ENCODE data around the gene WDR47. TPM values are rescaled to one million over a fixed set of nuclear protein-coding genes. Genes with fewer than 3 reads are reported as not detected.

Gene WDR47
- total and polyA plus RNA-seq, 4 donors: 5.6 to 24.1 (median 15.3) TPM

DNA sequence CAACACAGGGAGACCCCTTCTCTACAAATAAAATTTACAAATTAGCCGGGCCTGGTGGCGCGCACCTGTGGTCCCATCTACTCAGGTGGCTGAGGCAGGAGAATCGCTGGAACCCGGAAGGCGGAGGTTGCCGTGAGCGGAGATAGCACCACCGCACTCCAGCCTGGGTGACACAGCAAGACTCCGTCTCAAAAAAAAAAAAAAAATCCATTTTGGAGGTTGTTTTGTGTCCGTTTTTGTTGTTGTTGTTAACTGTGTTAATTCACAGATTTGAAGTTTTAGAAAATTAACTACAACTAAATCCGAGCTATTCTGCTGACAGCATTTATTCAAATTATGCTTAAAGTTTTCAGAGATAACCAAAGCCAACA lies 79.2 kb downstream of the WDR47 start:
- Histone ChIP-seq H3K9me3 (ENCODE audit: control insufficient read depth, low read length) (no peaks in the 10 kb centered on the region), H3K27ac (ENCODE audit: low read depth in 1 of 2, low read length in 2 of 2) (peak overlapping the region; percentile 91 to 98), H3K4me3 (ENCODE audit: low read length in 2 of 2) (peak overlapping the region; percentile 66 to 86), H3K36me3 (ENCODE audit: control insufficient read depth in 1 of 2, insufficient read depth in 2 of 2, low read length in 1 of 2) (peaks cover 0 to 2% of the 10 kb centered on the region in 2 donors), H3K4me1 (ENCODE audit: control insufficient read depth in 1 of 2, insufficient read depth in 2 of 2, low read length in 2 of 2) (peaks cover 0 to 7% of the 10 kb centered on the region in 2 donors), H3K27me3 (ENCODE audit: control insufficient read depth in 1 of 2, insufficient read depth in 2 of 2, low read length in 1 of 2) (no peaks in the 10 kb centered on the region)
- ATAC-seq (ENCODE audit: low FRiP score): no peak
- intact Hi-C loops (cut with DNase I): loop anchor here in 1 of 2 donors (10.0 kb wide), 1 partner anchor 152 kb away; the partner anchor contains the start of gene ELAPOR1
- peak in 1 of 2 donors; percentile 57 for DNase-seq
- 16 to 21% methylated on average over 12 of the region's 12 CpGs for WGBS, 2 donors

- intact Hi-C loops (cut with DNase I): loop anchor here in 1 of 2 donors (10.0 kb wide), 1 partner anchor 153 kb away; the partner anchor contains the start of gene ELAPOR1
- peak overlapping the region; percentile 66 to 86 for H3K4me3 ChIP-seq (ENCODE audit: low read length in 2 of 2)
- WGBS, 2 donors: 84 to 88% methylated on average over 15 of the region's 15 CpGs
- no peaks in the 10 kb centered on the region for H3K27me3 ChIP-seq (ENCODE audit: control insufficient read depth in 1 of 2, insufficient read depth in 2 of 2, low read length in 1 of 2)
- peaks cover 0 to 7% of the 10 kb centered on the region in 2 donors for H3K4me1 ChIP-seq (ENCODE audit: control insufficient read depth in 1 of 2, insufficient read depth in 2 of 2, low read length in 2 of 2)
- peaks cover 0 to 2% of the 10 kb centered on the region in 2 donors for H3K36me3 ChIP-seq (ENCODE audit: control insufficient read depth in 1 of 2, insufficient read depth in 2 of 2, low read length in 1 of 2)
- ATAC-seq (ENCODE audit: low FRiP score) (no peak), DNase-seq (no peak)
- no peaks in the 10 kb centered on the region for H3K9me3 ChIP-seq (ENCODE audit: control insufficient read depth, low read length)
- no peak overlapping the region for H3K27ac ChIP-seq (ENCODE audit: low read depth in 1 of 2, low read length in 2 of 2)
Observed at GRCh38 chr1:108961752-108962486, 80.0 kb downstream of the WDR47 start.

DNA sequence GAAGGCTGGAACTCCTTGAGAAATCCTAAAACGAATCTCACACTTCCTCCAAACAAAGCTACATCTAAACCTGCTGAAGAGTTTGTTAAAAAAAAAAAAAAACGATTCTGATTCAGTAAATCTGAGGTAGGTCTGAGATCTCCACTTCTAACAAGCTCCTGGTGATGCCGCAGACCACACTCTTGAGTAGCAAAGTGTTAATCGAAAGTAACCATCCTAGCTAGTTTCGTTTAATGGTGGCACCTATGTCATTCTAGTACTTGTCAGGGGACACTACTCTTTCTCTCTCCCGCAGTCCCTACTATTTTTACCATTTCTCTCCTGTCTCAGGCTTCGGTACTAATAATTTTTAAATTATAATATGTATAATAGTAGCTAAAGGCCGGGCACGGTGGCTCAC lies 80.7 kb downstream of the WDR47 start:
- WGBS, 2 donors: 89 to 92% methylated on average over 9 of the region's 9 CpGs
- ATAC-seq (ENCODE audit: low FRiP score) (no peak), DNase-seq (no peak)
- H3K4me1 ChIP-seq (ENCODE audit: control insufficient read depth in 1 of 2, insufficient read depth in 2 of 2, low read length in 2 of 2): peaks cover 0 to 7% of the 10 kb centered on the region in 2 donors
- H3K27me3 ChIP-seq (ENCODE audit: control insufficient read depth in 1 of 2, insufficient read depth in 2 of 2, low read length in 1 of 2): no peaks in the 10 kb centered on the region
- intact Hi-C loops (cut with DNase I): loop anchor here in 1 of 2 donors (10.0 kb wide), 1 partner anchor 154 kb away; the partner anchor contains the start of gene ELAPOR1
- H3K9me3 ChIP-seq (ENCODE audit: control insufficient read depth, low read length): no peaks in the 10 kb centered on the region
- no peak overlapping the region for H3K27ac ChIP-seq (ENCODE audit: low read depth in 1 of 2, low read length in 2 of 2)
- peaks cover 0 to 2% of the 10 kb centered on the region in 2 donors for H3K36me3 ChIP-seq (ENCODE audit: control insufficient read depth in 1 of 2, insufficient read depth in 2 of 2, low read length in 1 of 2)
- H3K4me3 ChIP-seq (ENCODE audit: low read length in 2 of 2): no peak overlapping the region

DNA sequence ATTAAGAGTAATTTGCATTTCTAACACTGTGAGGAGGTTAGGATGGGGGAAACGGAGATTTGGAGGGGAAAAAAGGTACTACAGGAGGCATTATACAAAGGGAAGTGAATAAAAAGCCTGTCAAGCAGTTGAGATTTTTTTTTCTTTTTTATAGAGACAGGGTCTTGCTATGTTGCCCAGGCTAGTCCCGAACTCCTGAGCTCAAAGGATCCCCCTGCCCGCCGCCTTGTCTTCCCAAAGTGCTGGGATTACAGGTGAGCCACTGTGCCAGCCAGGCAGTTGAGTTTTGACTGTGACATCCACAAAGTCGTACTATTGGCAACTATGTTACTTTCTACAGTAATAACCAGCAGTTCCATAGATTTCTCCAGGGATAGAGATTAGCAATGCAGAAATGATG lies 81.2 kb downstream of the WDR47 start:
- no peaks in the 10 kb centered on the region for H3K9me3 ChIP-seq (ENCODE audit: control insufficient read depth, low read length)
- 93 to 95% methylated on average over 5 of the region's 5 CpGs for WGBS, 2 donors

DNA sequence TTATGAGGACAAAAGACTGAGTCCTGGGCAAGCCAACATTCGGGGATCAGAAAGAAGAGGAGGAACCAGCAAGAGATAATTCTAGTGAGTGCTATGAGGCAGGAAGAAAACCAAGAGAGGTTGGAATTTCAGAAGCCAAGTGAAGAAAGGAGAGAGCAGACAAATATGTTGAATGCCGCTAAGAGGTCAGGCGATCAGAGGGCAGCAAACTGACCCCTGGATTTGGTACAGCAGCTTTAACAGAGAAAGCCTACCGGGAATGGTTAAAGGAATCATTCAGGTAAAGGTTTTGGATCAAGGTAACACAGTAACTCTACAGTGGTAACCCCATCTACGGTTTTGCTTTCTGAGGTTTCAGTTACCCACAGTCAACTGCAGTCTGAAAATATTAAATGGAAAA lies 84.0 kb downstream of the WDR47 start:
- WGBS, 2 donors: 93 to 97% methylated on average over 5 of the region's 5 CpGs
- Histone ChIP-seq H3K36me3 (ENCODE audit: control insufficient read depth in 1 of 2, insufficient read depth in 2 of 2, low read length in 1 of 2) (peaks cover 0 to 2% of the 10 kb centered on the region in 2 donors), H3K27me3 (ENCODE audit: control insufficient read depth in 1 of 2, insufficient read depth in 2 of 2, low read length in 1 of 2) (no peaks in the 10 kb centered on the region), H3K4me1 (ENCODE audit: control insufficient read depth in 1 of 2, insufficient read depth in 2 of 2, low read length in 2 of 2) (peaks cover 5% of the 10 kb centered on the region in 2 donors), H3K27ac (ENCODE audit: low read depth in 1 of 2, low read length in 2 of 2) (no peak overlapping the region), H3K4me3 (ENCODE audit: low read length in 2 of 2) (no peak overlapping the region), H3K9me3 (ENCODE audit: control insufficient read depth, low read length) (no peaks in the 10 kb centered on the region)
- intact Hi-C loops (cut with DNase I): no loop called here
- ATAC-seq (ENCODE audit: low FRiP score) (no peak), DNase-seq (no peak)

More for the DNA sequence above, 81.2 kb downstream of the WDR47 start:
- DNase-seq (no peak), ATAC-seq (ENCODE audit: low FRiP score) (no peak)
- Histone ChIP-seq H3K27me3 (ENCODE audit: control insufficient read depth in 1 of 2, insufficient read depth in 2 of 2, low read length in 1 of 2) (no peaks in the 10 kb centered on the region), H3K36me3 (ENCODE audit: control insufficient read depth in 1 of 2, insufficient read depth in 2 of 2, low read length in 1 of 2) (peaks cover 0 to 2% of the 10 kb centered on the region in 2 donors), H3K27ac (ENCODE audit: low read depth in 1 of 2, low read length in 2 of 2) (no peak overlapping the region), H3K4me3 (ENCODE audit: low read length in 2 of 2) (no peak overlapping the region), H3K4me1 (ENCODE audit: control insufficient read depth in 1 of 2, insufficient read depth in 2 of 2, low read length in 2 of 2) (peaks cover 0 to 7% of the 10 kb centered on the region in 2 donors)
- intact Hi-C loops (cut with DNase I): loop anchor here in 1 of 2 donors (10.0 kb wide), 1 partner anchor 154 kb away; the partner anchor contains the start of gene ELAPOR1

DNA sequence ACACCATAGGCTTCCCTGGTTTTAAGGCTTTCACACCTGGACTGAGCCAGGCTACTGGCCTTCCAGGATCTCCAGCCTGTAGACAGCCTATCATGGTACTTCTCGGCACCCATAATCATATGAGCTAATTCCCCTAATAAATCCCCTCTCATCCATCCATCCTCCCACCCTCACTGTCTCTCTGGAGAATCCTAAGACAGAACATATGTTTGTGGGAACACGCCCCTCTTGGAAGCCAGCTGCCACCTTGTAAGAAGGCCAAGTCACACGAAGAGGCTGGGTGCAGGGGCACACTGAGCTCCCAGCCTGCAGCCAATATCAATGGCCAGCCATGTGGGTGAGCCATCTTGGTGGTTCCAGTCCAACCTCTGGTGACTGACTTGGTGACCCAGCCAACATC lies 86.0 kb downstream of the WDR47 start:
- peaks cover 0 to 2% of the 10 kb centered on the region in 2 donors for H3K36me3 ChIP-seq (ENCODE audit: control insufficient read depth in 1 of 2, insufficient read depth in 2 of 2, low read length in 1 of 2)
- no peak for DNase-seq
- no peak overlapping the region for H3K4me3 ChIP-seq (ENCODE audit: low read length in 2 of 2)
- no peaks in the 10 kb centered on the region for H3K27me3 ChIP-seq (ENCODE audit: control insufficient read depth in 1 of 2, insufficient read depth in 2 of 2, low read length in 1 of 2)
- intact Hi-C loops (cut with DNase I): no loop called here
- 74 to 78% methylated on average over 3 of the region's 3 CpGs for WGBS, 2 donors
- H3K9me3 ChIP-seq (ENCODE audit: control insufficient read depth, low read length): no peaks in the 10 kb centered on the region
- peaks cover 1 to 5% of the 10 kb centered on the region in 2 donors for H3K4me1 ChIP-seq (ENCODE audit: control insufficient read depth in 1 of 2, insufficient read depth in 2 of 2, low read length in 2 of 2)
- no peak overlapping the region for H3K27ac ChIP-seq (ENCODE audit: low read depth in 1 of 2, low read length in 2 of 2)
- ATAC-seq (ENCODE audit: low FRiP score): no peak

- ATAC-seq (ENCODE audit: low FRiP score): no peak
- Histone ChIP-seq H3K27me3 (ENCODE audit: control insufficient read depth in 1 of 2, insufficient read depth in 2 of 2, low read length in 1 of 2) (no peaks in the 10 kb centered on the region), H3K9me3 (ENCODE audit: control insufficient read depth, low read length) (no peaks in the 10 kb centered on the region), H3K4me1 (ENCODE audit: control insufficient read depth in 1 of 2, insufficient read depth in 2 of 2, low read length in 2 of 2) (peaks cover 1 to 5% of the 10 kb centered on the region in 2 donors), H3K4me3 (ENCODE audit: low read length in 2 of 2) (no peak overlapping the region), H3K27ac (ENCODE audit: low read depth in 1 of 2, low read length in 2 of 2) (no peak overlapping the region), H3K36me3 (ENCODE audit: control insufficient read depth in 1 of 2, insufficient read depth in 2 of 2, low read length in 1 of 2) (peaks cover 0 to 2% of the 10 kb centered on the region in 2 donors)
- WGBS, 2 donors: 90 to 95% methylated on average over 3 of the region's 3 CpGs
- no peak for DNase-seq
- intact Hi-C loops (cut with DNase I): no loop called here
Observed at GRCh38 chr1:108955111-108955510, 86.8 kb downstream of the WDR47 start.

DNA sequence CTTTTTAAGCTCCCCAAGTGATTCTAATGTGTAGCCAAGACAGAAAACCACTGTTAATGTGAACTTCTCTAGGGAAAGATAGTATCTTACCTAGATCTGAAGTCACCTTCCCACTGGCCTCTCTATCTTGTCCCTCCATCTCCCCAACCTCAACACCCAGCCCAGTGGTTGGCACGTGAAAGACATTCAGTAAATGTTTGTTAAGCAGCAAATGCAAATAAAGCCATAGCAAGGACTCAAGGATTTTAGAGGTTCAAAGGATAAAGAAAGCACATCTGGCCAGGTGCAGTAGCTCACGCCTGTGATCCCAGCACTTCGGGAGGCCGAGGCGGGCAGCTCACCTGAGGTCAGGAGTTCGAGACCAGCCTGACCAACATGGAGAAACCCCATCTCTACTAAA lies 88.5 kb downstream of the WDR47 start:
- ATAC-seq (ENCODE audit: low FRiP score) (no peak), DNase-seq (no peak)
- H3K9me3 ChIP-seq (ENCODE audit: control insufficient read depth, low read length): no peaks in the 10 kb centered on the region
- 84 to 94% methylated on average over 6 of the region's 6 CpGs for WGBS, 2 donors
- no peak overlapping the region for H3K27ac ChIP-seq (ENCODE audit: low read depth in 1 of 2, low read length in 2 of 2)
- H3K27me3 ChIP-seq (ENCODE audit: control insufficient read depth in 1 of 2, insufficient read depth in 2 of 2, low read length in 1 of 2): no peaks in the 10 kb centered on the region
- no peaks in the 10 kb centered on the region for H3K36me3 ChIP-seq (ENCODE audit: control insufficient read depth in 1 of 2, insufficient read depth in 2 of 2, low read length in 1 of 2)
- H3K4me3 ChIP-seq (ENCODE audit: low read length in 2 of 2): no peak overlapping the region
- intact Hi-C loops (cut with DNase I): no loop called here
- H3K4me1 ChIP-seq (ENCODE audit: control insufficient read depth in 1 of 2, insufficient read depth in 2 of 2, low read length in 2 of 2): peaks cover 0 to 8% of the 10 kb centered on the region in 2 donors

GRCh38 chr1:108951242-108951641 lies 90.7 kb downstream of the WDR47 start:
- intact Hi-C loops (cut with DNase I): no loop called here
- ATAC-seq (ENCODE audit: low FRiP score): no peak
- Histone ChIP-seq H3K27me3 (ENCODE audit: control insufficient read depth in 1 of 2, insufficient read depth in 2 of 2, low read length in 1 of 2) (no peaks in the 10 kb centered on the region), H3K4me3 (ENCODE audit: low read length in 2 of 2) (no peak overlapping the region), H3K9me3 (ENCODE audit: control insufficient read depth, low read length) (no peaks in the 10 kb centered on the region), H3K27ac (ENCODE audit: low read depth in 1 of 2, low read length in 2 of 2) (no peak overlapping the region), H3K36me3 (ENCODE audit: control insufficient read depth in 1 of 2, insufficient read depth in 2 of 2, low read length in 1 of 2) (no peaks in the 10 kb centered on the region), H3K4me1 (ENCODE audit: control insufficient read depth in 1 of 2, insufficient read depth in 2 of 2, low read length in 2 of 2) (peaks cover 0 to 8% of the 10 kb centered on the region in 2 donors)
- 98 to 99% methylated on average over 3 of the region's 3 CpGs for WGBS, 2 donors
- DNase-seq: no peak

Data from aorta (tissue), 5 donors.